IPS-18c (cell line): ENCODE measurements around the gene RETN.

Source experiments
- H3K4me3 ChIP-seq: 2 replicates; pipeline ENCODE4 v1.7.0; 2013; ENCODE audit warnings: low read depth, mild to moderate bottlenecking, low read length, moderate library complexity; ENCODE audit not compliant: insufficient read depth
- H3K9me3 ChIP-seq: one replicate; pipeline ENCODE4 v1.6.1; 2013; ENCODE audit warnings: mild to moderate bottlenecking, low read length, moderate library complexity; ENCODE audit not compliant: control insufficient read depth, insufficient read depth

RETN gene

GRCh38 chr19:7716762-7717161, 47.9 kb downstream of the RETN start:
- Histone ChIP-seq H3K4me3 (no peak overlapping the region), H3K9me3 (no peaks in the 10 kb centered on the region)

DNA sequence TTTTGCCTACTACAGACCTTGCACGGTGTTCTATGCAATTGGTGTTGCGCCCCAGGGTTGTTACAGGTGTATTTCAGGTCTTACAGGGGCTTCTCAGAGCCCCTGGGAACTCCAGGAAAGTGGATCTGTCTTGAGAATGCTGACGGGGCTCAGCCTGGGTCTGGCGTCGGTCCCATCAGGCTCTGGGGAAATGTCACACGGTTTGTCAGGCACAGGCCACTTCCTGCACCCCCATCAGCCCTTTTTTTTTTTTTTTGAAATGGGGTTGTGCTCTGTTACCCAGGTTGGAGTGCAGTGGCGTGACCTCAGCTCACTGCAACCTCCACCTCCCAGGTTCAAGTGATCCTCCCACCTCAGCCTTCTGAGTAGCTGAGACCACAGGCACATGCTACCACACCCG, 49.8 kb downstream of the RETN start:
- H3K9me3 ChIP-seq: no peaks in the 10 kb centered on the region
- H3K4me3 ChIP-seq: no peak overlapping the region
